Measurements from ENCODE around the gene HOXD9.

DNA sequence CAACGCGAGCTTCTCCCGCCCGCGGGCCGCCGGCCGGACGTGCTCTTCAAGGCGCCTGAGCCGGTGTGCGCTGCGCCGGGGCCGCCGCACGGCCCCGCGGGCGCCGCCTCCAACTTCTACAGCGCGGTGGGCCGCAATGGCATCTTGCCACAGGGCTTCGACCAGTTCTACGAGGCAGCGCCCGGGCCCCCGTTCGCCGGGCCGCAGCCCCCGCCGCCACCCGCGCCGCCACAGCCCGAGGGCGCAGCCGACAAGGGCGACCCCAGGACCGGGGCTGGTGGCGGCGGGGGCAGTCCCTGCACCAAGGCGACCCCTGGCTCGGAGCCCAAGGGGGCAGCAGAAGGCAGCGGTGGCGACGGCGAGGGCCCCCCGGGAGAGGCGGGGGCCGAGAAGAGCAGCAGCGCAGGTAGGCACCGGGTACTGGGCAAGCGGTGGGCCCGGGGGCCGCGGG is 14.8 kb upstream of the HOXD9 start:
- TF ChIP-seq, protein P1, sequence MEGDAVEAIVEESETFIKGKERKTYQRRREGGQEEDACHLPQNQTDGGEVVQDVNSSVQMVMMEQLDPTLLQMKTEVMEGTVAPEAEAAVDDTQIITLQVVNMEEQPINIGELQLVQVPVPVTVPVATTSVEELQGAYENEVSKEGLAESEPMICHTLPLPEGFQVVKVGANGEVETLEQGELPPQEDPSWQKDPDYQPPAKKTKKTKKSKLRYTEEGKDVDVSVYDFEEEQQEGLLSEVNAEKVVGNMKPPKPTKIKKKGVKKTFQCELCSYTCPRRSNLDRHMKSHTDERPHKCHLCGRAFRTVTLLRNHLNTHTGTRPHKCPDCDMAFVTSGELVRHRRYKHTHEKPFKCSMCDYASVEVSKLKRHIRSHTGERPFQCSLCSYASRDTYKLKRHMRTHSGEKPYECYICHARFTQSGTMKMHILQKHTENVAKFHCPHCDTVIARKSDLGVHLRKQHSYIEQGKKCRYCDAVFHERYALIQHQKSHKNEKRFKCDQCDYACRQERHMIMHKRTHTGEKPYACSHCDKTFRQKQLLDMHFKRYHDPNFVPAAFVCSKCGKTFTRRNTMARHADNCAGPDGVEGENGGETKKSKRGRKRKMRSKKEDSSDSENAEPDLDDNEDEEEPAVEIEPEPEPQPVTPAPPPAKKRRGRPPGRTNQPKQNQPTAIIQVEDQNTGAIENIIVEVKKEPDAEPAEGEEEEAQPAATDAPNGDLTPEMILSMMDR (conservative IDR thresholded peaks at IDR 0.05; ENCODE audit: low read length), result no peak
- no peak for TF ChIP-seq EZH2phosphoT487 (IDR thresholded peaks at IDR 0.05; ENCODE audit: borderline replicate concordance, low read depth, low read length)
